Adrenal gland (tissue), 12 donors: ENCODE data around the gene BUD23. TPM values are rescaled to one million over a fixed set of nuclear protein-coding genes. Genes with fewer than 3 reads are reported as not detected.
A peak's percentile ranks its signal among the peaks of the same experiment; 100 is the strongest.

Experiments used
- DNase-seq, 7 donors: peaks; one replicate each; pipeline ENCODE4 v3.0.0-alpha.2; 2019 to 2020
- H3K27ac ChIP-seq, 5 donors: fragments of 200-600 bp; sonication (generic) in 4 of 5; 1 replicate in 3 of 5; 2 replicates in 2 of 5; pipeline versions ENCODE4 v1.5.1 to v1.8.0; 2016 to 2020; ENCODE audit warnings: mild to moderate bottlenecking in 1 of 5
- H3K27me3 ChIP-seq: fragments of 200-600 bp; 2 replicates; pipeline ENCODE4 v1.8.0; 2021
- H3K36me3 ChIP-seq, 2 donors: fragments of 200-600 bp; replicated peaks in 1 of 2; 1 replicate in 1 of 2; 2 replicates in 1 of 2; pipeline versions ENCODE4 v1.5.1 to v1.8.0; 2018 to 2022
- H3K4me1 ChIP-seq, 2 donors: fragments of 200-600 bp; replicated peaks in 1 of 2; 1 replicate in 1 of 2; 2 replicates in 1 of 2; pipeline versions ENCODE4 v1.5.1 to v1.8.0; 2018 to 2021
- H3K4me3 ChIP-seq, 4 donors: fragments of 200-600 bp; sonication (generic) in 3 of 4; one replicate each; pipeline ENCODE4 v1.5.1; 2016 to 2018
- H3K9me3 ChIP-seq, 3 donors: fragments of 200-600 bp; sonication (generic) in 1 of 3; replicated peaks in 1 of 3; 1 replicate in 2 of 3; 2 replicates in 1 of 3; pipeline versions ENCODE4 v1.5.1 to v1.8.0; 2016 to 2021
- CTCF ChIP-seq, 6 experiments: fragments of 450-650 bp in 4 of 6; fragments of 200-600 bp in 2 of 6; sonication (generic) in 1 of 6; IDR thresholded peaks; 1 replicate in 5 of 6; 2 replicates in 1 of 6; pipeline versions ENCODE4 v1.5.1 to v1.8.0; 2016 to 2021; ENCODE audit warnings: antibody characterized with exemption in 6 of 6, mild to moderate bottlenecking in 2 of 6, moderate library complexity in 1 of 6
- POLR2A ChIP-seq, 2 donors: fragments of 450-650 bp; IDR thresholded peaks; one replicate each; pipeline ENCODE4 v1.6.1; 2017; ENCODE audit warnings: antibody characterized with exemption in 2 of 2, mild to moderate bottlenecking in 2 of 2, moderate library complexity in 1 of 2
- WGBS, 4 donors: extraction: QIAGEN DNeasy Blood & Tissue Kit in 2 of 4; methylation state at CpG; one replicate each; pipeline versions ENCODE4 v1.1.5 to v1.1.7; 2013 to 2017; 5-methylcytosine and 5-hydroxymethylcytosine counted together
- intact Hi-C, 2 donors: fragments of 100-400 bp; cut with DNase I; formaldehyde crosslinking; loops; one replicate each; pipeline versions ENCODE4 v1.14.1 to v1.15.0; 2022 to 2023
- polyA plus RNA-seq, 3 donors: library from polyadenylated mRNA; stranded (reverse); fragments of 200-250 nt in 2 of 3; fragments of 350-450 nt in 1 of 3; fragmentation: Illumina TruSeq in 1 of 3; extraction: RNeasy Lipid Tissue Mini Kit (QIAGEN cat#74804) in 1 of 3; gene quantifications; one replicate each; pipeline ENCODE4 v1.2.3, GENCODE V29; 2013 to 2014
- total RNA-seq, 9 donors: library from RNA; depleted of rRNA in 4 of 9; stranded (reverse); fragments of >200 nt in 4 of 9; fragments of 120-200 nt in 1 of 9; fragmentation: NEBNext Ultra II Directional in 1 of 9; extraction: Animal tissue kit (Norgen Biotek cat#: 25700) in 1 of 9; gene quantifications; one replicate each; pipeline versions ENCODE4 v1.1.0 to v1.2.4, GENCODE V29; 2013 to 2023
- donor health status: healthy with polysubstance abuse.
- donor health status: Bipolar disorder and iron deficiency.
- donor health status: DM: yes; HTN: yes; CAD: no.
- donor health status: DM: no; HTN: no; CAD: no.
- donor health status: DM: no; HTN: no; CAD: no.
- donor health status: DM: yes; HTN: yes; CAD: no.

BUD23 gene
- total and polyA plus RNA-seq, 12 donors, result 34.7 to 123 (median 64.5) TPM

- no peaks in the 10 kb centered on the region for H3K27me3 ChIP-seq
- no peak overlapping the region for H3K4me3 ChIP-seq
- peaks cover 0 to 3% of the 10 kb centered on the region in 2 donors for H3K36me3 ChIP-seq
- no peak for TF ChIP-seq POLR2A (IDR thresholded peaks at IDR 0.05)
- no peak for TF ChIP-seq CTCF (IDR thresholded peaks at IDR 0.05)
- peaks cover 7 to 8% of the 10 kb centered on the region in 2 donors for H3K4me1 ChIP-seq
- H3K9me3 ChIP-seq, result no peaks in the 10 kb centered on the region
- intact Hi-C loops, result loop anchor here in 1 of 2 donors (5.0 kb wide), 1 partner anchor 77 kb away; no protein-coding TSS in a partner anchor
- DNase-seq, result no peak
- no peak overlapping the region for H3K27ac ChIP-seq
- WGBS, 4 donors, result 81 to 89% (median 84%) methylated on average over 5 of the region's 5 CpGs
These were observed 57.4 kb downstream of the BUD23 start for GRCh38 chr7:73740771-73741170.

- Histone ChIP-seq H3K36me3 (no peaks in the 10 kb centered on the region), H3K4me1 (peaks cover 7 to 8% of the 10 kb centered on the region in 2 donors), H3K4me3 (no peak overlapping the region), H3K27me3 (no peaks in the 10 kb centered on the region), H3K27ac (no peak overlapping the region), H3K9me3 (no peaks in the 10 kb centered on the region)
- 90 to 100% (median 93%) methylated on average over 2 to 5 of the region's 5 CpGs for WGBS, 4 donors
- TF ChIP-seq CTCF (IDR thresholded peaks at IDR 0.05) (no peak), POLR2A (IDR thresholded peaks at IDR 0.05) (no peak)
- DNase-seq, result no peak
- intact Hi-C loops, result loop anchor here in 1 of 2 donors (5.0 kb wide), 1 partner anchor 76 kb away; no protein-coding TSS in a partner anchor
These were observed 58.2 kb downstream of the BUD23 start for GRCh38 chr7:73741600-73741999.

- peaks cover 7 to 8% of the 10 kb centered on the region in 2 donors for H3K4me1 ChIP-seq
- WGBS, 4 donors, result 0 to 68% (median 57%) methylated on average over 1 to 7 of the region's 7 CpGs
- no peak for DNase-seq
- no peaks in the 10 kb centered on the region for H3K9me3 ChIP-seq
- intact Hi-C loops, result loop anchor here in 1 of 2 donors (5.0 kb wide), 1 partner anchor 75 kb away; no protein-coding TSS in a partner anchor
- no peaks in the 10 kb centered on the region for H3K27me3 ChIP-seq
- no peak overlapping the region for H3K27ac ChIP-seq
- TF ChIP-seq CTCF (IDR thresholded peaks at IDR 0.05) (no peak), POLR2A (IDR thresholded peaks at IDR 0.05) (no peak)
- H3K36me3 ChIP-seq, result no peaks in the 10 kb centered on the region
- no peak overlapping the region for H3K4me3 ChIP-seq
These were observed 58.9 kb downstream of the BUD23 start for GRCh38 chr7:73742338-73742752.

GRCh38 chr7:73742753-73743641 is 59.6 kb downstream of the BUD23 start:
- H3K27me3 ChIP-seq, result no peaks in the 10 kb centered on the region
- peak in 4 of 7 donors; percentile 21 to 70 (median 27) for DNase-seq
- intact Hi-C loops, result loop anchor here in 1 of 2 donors (5.0 kb wide), 1 partner anchor 74 kb away; no protein-coding TSS in a partner anchor
- WGBS, 4 donors, result 48 to 61% (median 53%) methylated on average over 29 to 35 of the region's 35 CpGs
- H3K36me3 ChIP-seq, result no peaks in the 10 kb centered on the region
- H3K4me1 ChIP-seq, result peaks cover 1 to 3% of the 10 kb centered on the region in 2 donors
- no peak overlapping the region for H3K4me3 ChIP-seq
- H3K9me3 ChIP-seq, result no peaks in the 10 kb centered on the region
- no peak overlapping the region for H3K27ac ChIP-seq
- TF ChIP-seq POLR2A (IDR thresholded peaks at IDR 0.05), result no peak
- no peak for TF ChIP-seq CTCF (IDR thresholded peaks at IDR 0.05)
